HCT116 (cell line): ENCODE data around the gene RGS2. TPM values are rescaled to one million over a fixed set of nuclear protein-coding genes. Genes with fewer than 3 reads are reported as not detected.

ENCODE experiments used
- ATAC-seq: fragments of 200-7000 bp; cut with Tn5 transposase; 2 replicates; pipeline ENCODE4 v1.9.1; 2020; ENCODE audit warnings: mild to moderate bottlenecking, moderate library complexity
- BruUV-seq: library from RNA; stranded (reverse); fragments of 400-500 nt; replicated peaks from 2 replicates; lab custom pipeline; 2021; lab: Mats Ljungman, UMichigan
- CTCF ChIA-PET: fragments of 300-600 bp; sonication (Branson Sonifier 250); formaldehyde crosslinking; loops from one replicate; lab custom pipeline; 2021; ENCODE audit warnings: antibody characterized with exemption; lab: Charles Lee
- POLR2A ChIA-PET: fragments of 300-600, 350-600 bp; sonication (Branson Sonifier 250); formaldehyde crosslinking; loops from one replicate; lab custom pipeline; 2021; ENCODE audit warnings: antibody characterized with exemption; lab: Charles Lee
- RAD21 ChIA-PET, 2 experiments: fragments of 300-600 bp; sonication (Branson Sonifier 250); formaldehyde crosslinking; loops; one replicate each; lab custom pipeline; 2023; ENCODE audit warnings: low total read pairs in 2 of 2; ENCODE audit not compliant: uncharacterized antibody in 2 of 2, unreplicated experiment in 2 of 2, low non-redundant PET in 1 of 2; lab: Charles Lee
- DNase-seq: peaks from one replicate; pipeline ENCODE4 v3.0.0-alpha.2; 2010; ENCODE audit warnings: low read depth, low spot score
- H2AFZ ChIP-seq: fragments of 200-600 bp; shearing (Covaris generic), sonication (generic); 2 replicates; pipeline ENCODE4 v1.6.1; 2017; ENCODE audit warnings: low read depth, mixed run types, mixed read lengths, antibody characterized with exemption, low read length; ENCODE audit not compliant: poor library complexity, severe bottlenecking
- H3K27ac ChIP-seq: 2 replicates; pipeline ENCODE4 v1.5.1; 2012; ENCODE audit warnings: low read depth, low read length
- H3K27me3 ChIP-seq: fragments of 200-600 bp; sonication (generic); 2 replicates; pipeline ENCODE4 v1.6.1; 2016; ENCODE audit warnings: mixed run types, low read length, mixed read lengths; ENCODE audit not compliant: insufficient read depth
- H3K36me3 ChIP-seq, 2 experiments: fragments of 200-500 bp in 1 of 2; fragments of 200-600 bp in 1 of 2; sonication (Bioruptor generic) in 1 of 2; sonication (generic) in 1 of 2; 2 replicates each; pipeline versions ENCODE4 v1.5.1 to v1.6.1; 2014 to 2016; ENCODE audit warnings: low read length in 2 of 2, inconsistent platforms in 1 of 2, mixed read lengths in 1 of 2, mixed run types in 1 of 2; ENCODE audit not compliant: insufficient read depth in 2 of 2, control insufficient read depth in 1 of 2
- H3K4me1 ChIP-seq, 2 experiments: fragments of 200-600 bp in 1 of 2; sonication (generic) in 1 of 2; 2 replicates each; pipeline versions ENCODE4 v1.5.1 to v1.6.1; 2012 to 2017; ENCODE audit warnings: low read length in 2 of 2, inconsistent platforms in 1 of 2, mild to moderate bottlenecking in 1 of 2, mixed read lengths in 1 of 2, mixed run types in 1 of 2, moderate library complexity in 1 of 2; ENCODE audit not compliant: insufficient read depth in 2 of 2, control insufficient read depth in 1 of 2
- H3K4me2 ChIP-seq: fragments of 200-600 bp; sonication (generic); 2 replicates; pipeline ENCODE4 v1.6.1; 2017; ENCODE audit warnings: mixed run types, low read length, mixed read lengths
- H3K4me3 ChIP-seq, 2 experiments: fragments of 200-600 bp in 1 of 2; sonication (generic) in 1 of 2; replicated peaks in 1 of 2; 2 replicates each; pipeline ENCODE4 v1.5.1; 2011 to 2016; ENCODE audit warnings: low read length in 2 of 2, control low read depth in 1 of 2, low read depth in 1 of 2, mild to moderate bottlenecking in 1 of 2, mixed read lengths in 1 of 2, mixed run types in 1 of 2
- H3K79me2 ChIP-seq: fragments of 200-600 bp; sonication (generic); 2 replicates; pipeline ENCODE4 v1.6.1; 2017; ENCODE audit warnings: mild to moderate bottlenecking, mixed run types, low read length, moderate library complexity, mixed read lengths; ENCODE audit not compliant: insufficient read depth
- H3K9ac ChIP-seq: fragments of 200-600 bp; sonication (generic); 2 replicates; pipeline ENCODE4 v1.6.1; 2016; ENCODE audit warnings: low read length, mixed read lengths
- H3K9me2 ChIP-seq: fragments of 200-600 bp; sonication (generic), shearing (Covaris generic); 2 replicates; pipeline ENCODE4 v1.6.1; 2017; ENCODE audit warnings: mixed run types, mild to moderate bottlenecking, moderate library complexity; ENCODE audit not compliant: insufficient read depth
- H3K9me3 ChIP-seq, 2 experiments: fragments of 200-500 bp in 1 of 2; fragments of 200-600 bp in 1 of 2; sonication (Bioruptor generic) in 1 of 2; sonication (generic) in 1 of 2; 2 replicates each; pipeline ENCODE4 v1.6.1; 2014 to 2017; ENCODE audit warnings: low read length in 2 of 2, mixed read lengths in 2 of 2, inconsistent platforms in 1 of 2, low read depth in 1 of 2, mild to moderate bottlenecking in 1 of 2, mixed run types in 1 of 2, moderate library complexity in 1 of 2; ENCODE audit not compliant: control insufficient read depth in 1 of 2, insufficient read depth in 1 of 2
- H4K20me1 ChIP-seq: fragments of 200-600 bp; sonication (generic), shearing (Covaris generic); 2 replicates; pipeline ENCODE4 v1.6.1; 2017; ENCODE audit warnings: mixed run types, mild to moderate bottlenecking, moderate library complexity; ENCODE audit not compliant: insufficient read depth
- POLR2A ChIP-seq: IDR thresholded peaks from 2 replicates; pipeline ENCODE4 v1.7.0; 2011; ENCODE audit warnings: borderline replicate concordance; ENCODE audit not compliant: insufficient read depth, insufficient read length; ENCODE audit errors: extremely low read depth
- POLR2AphosphoS5 ChIP-seq: IDR thresholded peaks from 2 replicates; pipeline ENCODE4 v1.6.1; 2011; ENCODE audit warnings: mild to moderate bottlenecking, low read depth, low read length, moderate library complexity
- SIN3A ChIP-seq: IDR thresholded peaks from 2 replicates; pipeline ENCODE4 v1.6.1; 2012; ENCODE audit warnings: low read depth
- YY1 ChIP-seq: IDR thresholded peaks from 2 replicates; pipeline ENCODE4 v1.6.1; 2011; ENCODE audit warnings: low read length, low read depth, moderate library complexity, mild to moderate bottlenecking; ENCODE audit not compliant: insufficient replicate concordance; ENCODE audit errors: extremely low read depth
- ZFX ChIP-seq: fragments of 450-650 bp; IDR thresholded peaks from 2 replicates; pipeline ENCODE4 v1.6.1; 2017
- intact Hi-C: fragments of 100-400 bp; cut with micrococcal nuclease; formaldehyde crosslinking; loops from 2 replicates; pipeline ENCODE4 v1.10.0; 2022
- total RNA-seq: library from RNA; stranded (reverse); gene quantifications from one replicate; pipeline ENCODE4 v1.2.1, GENCODE V29; 2021; ENCODE audit not compliant: unreplicated experiment
- TF ChIP-seq, protein P1 (sequence below): IDR thresholded peaks from 2 replicates; pipeline ENCODE4 v1.6.1; 2011; ENCODE audit warnings: mild to moderate bottlenecking, low read length, moderate library complexity; ENCODE audit not compliant: insufficient replicate concordance; ENCODE audit errors: extremely low read depth
- TF ChIP-seq, protein P2 (sequence below): IDR thresholded peaks from 2 replicates; pipeline ENCODE4 v1.6.1; 2012

The RGS2 gene
- total RNA-seq, 1 experiment from 2014 or later: 21.1 TPM

DNA sequence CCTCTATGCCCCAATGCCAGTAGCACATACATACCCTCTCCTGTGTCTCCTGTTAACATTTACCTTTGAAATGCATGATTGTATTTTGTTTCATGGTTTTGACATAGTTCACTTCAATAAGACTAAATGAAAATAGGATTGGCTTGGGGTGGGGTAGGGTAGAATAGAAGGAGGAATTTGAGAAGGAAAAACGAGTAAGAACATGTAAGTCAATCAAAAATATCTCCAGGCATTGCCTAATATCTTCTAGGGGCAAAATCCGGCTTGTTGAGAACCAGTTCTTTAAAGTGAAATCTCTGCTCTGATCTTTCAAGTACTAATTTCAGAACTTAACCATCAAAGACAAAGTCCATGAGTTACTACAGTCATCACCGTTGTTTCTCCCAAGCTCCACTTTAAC lies 31.8 kb upstream of the RGS2 start:
- Histone ChIP-seq H3K79me2 (no peaks in the 10 kb centered on the region), H3K4me2 (no peak overlapping the region), H3K36me3 (no peaks in the 10 kb centered on the region), H2AFZ (no peak overlapping the region), H3K9me3 (no peaks in the 10 kb centered on the region), H3K9ac (no peak overlapping the region), H4K20me1 (no peaks in the 10 kb centered on the region), H3K27ac (no peak overlapping the region), H3K4me3 (no peak overlapping the region), H3K9me2 (no peaks in the 10 kb centered on the region), H3K27me3 (no peaks in the 10 kb centered on the region), H3K4me1 (no peaks in the 10 kb centered on the region)
- ATAC-seq (no peak), DNase-seq (no peak)
- intact Hi-C loops: no loop called here
- ChIA-PET RAD21 (no interaction called here), POLR2A (no interaction called here), CTCF (no interaction called here)
- no TSS peak for BruUV-seq
- no peak for TF ChIP-seq SIN3A
- TF ChIP-seq, protein P1, sequence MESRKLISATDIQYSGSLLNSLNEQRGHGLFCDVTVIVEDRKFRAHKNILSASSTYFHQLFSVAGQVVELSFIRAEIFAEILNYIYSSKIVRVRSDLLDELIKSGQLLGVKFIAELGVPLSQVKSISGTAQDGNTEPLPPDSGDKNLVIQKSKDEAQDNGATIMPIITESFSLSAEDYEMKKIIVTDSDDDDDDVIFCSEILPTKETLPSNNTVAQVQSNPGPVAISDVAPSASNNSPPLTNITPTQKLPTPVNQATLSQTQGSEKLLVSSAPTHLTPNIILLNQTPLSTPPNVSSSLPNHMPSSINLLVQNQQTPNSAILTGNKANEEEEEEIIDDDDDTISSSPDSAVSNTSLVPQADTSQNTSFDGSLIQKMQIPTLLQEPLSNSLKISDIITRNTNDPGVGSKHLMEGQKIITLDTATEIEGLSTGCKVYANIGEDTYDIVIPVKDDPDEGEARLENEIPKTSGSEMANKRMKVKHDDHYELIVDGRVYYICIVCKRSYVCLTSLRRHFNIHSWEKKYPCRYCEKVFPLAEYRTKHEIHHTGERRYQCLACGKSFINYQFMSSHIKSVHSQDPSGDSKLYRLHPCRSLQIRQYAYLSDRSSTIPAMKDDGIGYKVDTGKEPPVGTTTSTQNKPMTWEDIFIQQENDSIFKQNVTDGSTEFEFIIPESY: no peak
- no peak for TF ChIP-seq ZFX
- TF ChIP-seq YY1: no peak
- no peak for TF ChIP-seq POLR2AphosphoS5
- TF ChIP-seq, protein P2, sequence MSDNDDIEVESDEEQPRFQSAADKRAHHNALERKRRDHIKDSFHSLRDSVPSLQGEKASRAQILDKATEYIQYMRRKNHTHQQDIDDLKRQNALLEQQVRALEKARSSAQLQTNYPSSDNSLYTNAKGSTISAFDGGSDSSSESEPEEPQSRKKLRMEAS: no peak

DNA sequence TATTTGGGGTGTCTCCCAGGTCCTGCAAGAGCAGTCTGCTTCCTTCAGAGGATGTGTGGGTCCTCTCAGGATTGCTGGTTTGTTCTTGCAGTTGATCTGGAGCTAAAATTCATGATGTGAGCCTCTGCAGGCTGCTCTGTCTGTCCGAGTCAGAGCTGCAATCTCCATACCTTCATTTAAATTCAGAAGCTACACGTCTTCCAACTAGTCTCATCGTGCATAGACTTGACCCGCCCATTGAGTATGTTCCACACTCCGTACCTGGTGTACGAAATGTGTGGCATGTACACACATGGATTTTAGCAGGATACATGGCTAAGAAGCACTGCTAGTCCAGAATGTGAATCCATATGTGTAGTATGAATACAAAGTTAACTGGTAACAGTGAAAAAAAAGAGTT lies 25.0 kb upstream of the RGS2 start:
- no peaks in the 10 kb centered on the region for H3K9me3 ChIP-seq
- ChIA-PET RAD21 (no interaction called here), POLR2A (no interaction called here), CTCF (no interaction called here)
- H3K79me2 ChIP-seq: no peaks in the 10 kb centered on the region
- no TSS peak for BruUV-seq
- no peak overlapping the region for H2AFZ ChIP-seq
- peaks cover 0 to 8% of the 10 kb centered on the region in 2 experiments; a peak in 1 of 4 replicates for H3K4me1 ChIP-seq
- H3K27me3 ChIP-seq: no peaks in the 10 kb centered on the region
- intact Hi-C loops: no loop called here
- ATAC-seq (no peak), DNase-seq (no peak)
- H3K9me2 ChIP-seq: no peaks in the 10 kb centered on the region
- H4K20me1 ChIP-seq: no peaks in the 10 kb centered on the region
- H3K4me2 ChIP-seq: no peak overlapping the region
- H3K36me3 ChIP-seq: no peaks in the 10 kb centered on the region
- H3K9ac ChIP-seq: no peak overlapping the region
- TF ChIP-seq POLR2A: no peak
- H3K4me3 ChIP-seq: no peak overlapping the region
- no peak overlapping the region for H3K27ac ChIP-seq
